Loucy (cell line): ENCODE results near the gene MYO18B.

Experiments
- H2AFZ ChIP-seq: fragments of 200-600 bp; sonication (generic); 2 replicates; pipeline ENCODE4 v1.6.0; 2016; ENCODE audit warnings: antibody characterized with exemption, mild to moderate bottlenecking, low read length, moderate library complexity
- H3F3A ChIP-seq: fragments of 200-600 bp; 2 replicates; pipeline ENCODE4 v1.6.0; 2016; ENCODE audit warnings: antibody characterized with exemption, low read depth, mild to moderate bottlenecking
- H3K27me3 ChIP-seq: fragments of 200-600 bp; sonication (generic); 2 replicates; pipeline ENCODE4 v1.6.1; 2014; ENCODE audit warnings: low read length, mild to moderate bottlenecking; ENCODE audit not compliant: insufficient read depth, poor library complexity, severe bottlenecking
- H3K36me3 ChIP-seq: fragments of 200-600 bp; sonication (generic); 2 replicates; pipeline ENCODE4 v1.6.1; 2016; ENCODE audit warnings: low read length; ENCODE audit not compliant: insufficient read depth
- H3K4me1 ChIP-seq: fragments of 200-600 bp; sonication (generic); 2 replicates; pipeline ENCODE4 v1.5.1; 2014; ENCODE audit warnings: low read length, mild to moderate bottlenecking; ENCODE audit not compliant: insufficient read depth, poor library complexity, severe bottlenecking
- H3K4me2 ChIP-seq: fragments of 200-600 bp; sonication (generic); 2 replicates; pipeline ENCODE4 v1.6.0; 2014; ENCODE audit warnings: antibody characterized with exemption, low read length, low read depth, mild to moderate bottlenecking; ENCODE audit not compliant: poor library complexity, severe bottlenecking
- H3K4me3 ChIP-seq: fragments of 200-600 bp; sonication (generic); 2 replicates; pipeline ENCODE4 v1.5.1; 2014; ENCODE audit warnings: low read length, mild to moderate bottlenecking, mixed read lengths; ENCODE audit not compliant: poor library complexity, severe bottlenecking
- H3K79me2 ChIP-seq: fragments of 200-600 bp; sonication (generic); 2 replicates; pipeline ENCODE4 v1.6.1; 2014; ENCODE audit warnings: low read length; ENCODE audit not compliant: insufficient read depth
- H3K9ac ChIP-seq: fragments of 200-600 bp; sonication (generic); 2 replicates; pipeline ENCODE4 v1.6.0; 2014; ENCODE audit warnings: mild to moderate bottlenecking, low read depth, low read length, moderate library complexity; ENCODE audit not compliant: poor library complexity, severe bottlenecking
- H3K9me2 ChIP-seq: fragments of 200-600 bp; sonication (generic); replicated peaks from 2 replicates; pipeline ENCODE4 v1.6.1; 2016; ENCODE audit warnings: low read depth, low read length, mixed read lengths
- H3K9me3 ChIP-seq: fragments of 200-600 bp; sonication (generic); 2 replicates; pipeline ENCODE4 v1.6.1; 2014; ENCODE audit warnings: mild to moderate bottlenecking, antibody characterized with exemption, low read length, low read depth; ENCODE audit not compliant: insufficient read depth
- H4K20me1 ChIP-seq: fragments of 200-600 bp; sonication (generic); 2 replicates; pipeline ENCODE4 v1.6.0; 2014; ENCODE audit warnings: antibody characterized with exemption, low read length, mild to moderate bottlenecking; ENCODE audit not compliant: insufficient read depth, poor library complexity, severe bottlenecking
- EZH2phosphoT487 ChIP-seq: fragments of 200-600 bp; IDR thresholded peaks from 2 replicates; pipeline ENCODE4 v1.6.1; 2018; ENCODE audit warnings: antibody characterized with exemption, mild to moderate bottlenecking, moderate library complexity, borderline replicate concordance
- TF ChIP-seq, protein P1 (sequence below): fragments of 200-600 bp; sonication (generic); conservative IDR thresholded peaks from 2 replicates; pipeline ENCODE4 v1.5.1; 2014; ENCODE audit warnings: mild to moderate bottlenecking, antibody characterized with exemption, low read length

The MYO18B gene

DNA sequence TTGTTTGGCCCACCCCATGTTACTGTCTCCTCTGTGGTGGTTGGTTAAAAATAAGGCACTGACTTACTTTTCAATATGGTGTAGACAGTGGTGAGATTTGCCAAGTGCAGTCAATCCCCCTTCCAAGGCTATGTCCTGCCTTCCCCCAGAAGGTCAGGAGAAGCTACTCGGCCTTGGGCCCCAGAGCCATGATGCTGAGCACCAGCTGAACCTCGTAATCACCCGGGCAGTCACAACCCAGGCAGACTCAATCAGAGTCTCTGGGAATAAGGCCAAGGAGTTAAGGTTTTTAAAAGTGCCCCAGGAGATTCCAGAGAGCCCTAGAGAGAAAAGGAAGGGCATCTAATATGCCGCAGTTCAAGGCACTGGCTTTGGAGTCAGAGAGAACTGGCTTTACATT lies 23.8 kb downstream of the MYO18B start:
- H3K9me3 ChIP-seq = peaks cover 14% of the 10 kb centered on the region; the same call in 1 of the 2 replicates
- peaks cover 46% of the 10 kb centered on the region for H3K4me1 ChIP-seq
- H3K9ac ChIP-seq = no peak overlapping the region
- H3K27me3 ChIP-seq = no peaks in the 10 kb centered on the region
- TF ChIP-seq, protein P1, sequence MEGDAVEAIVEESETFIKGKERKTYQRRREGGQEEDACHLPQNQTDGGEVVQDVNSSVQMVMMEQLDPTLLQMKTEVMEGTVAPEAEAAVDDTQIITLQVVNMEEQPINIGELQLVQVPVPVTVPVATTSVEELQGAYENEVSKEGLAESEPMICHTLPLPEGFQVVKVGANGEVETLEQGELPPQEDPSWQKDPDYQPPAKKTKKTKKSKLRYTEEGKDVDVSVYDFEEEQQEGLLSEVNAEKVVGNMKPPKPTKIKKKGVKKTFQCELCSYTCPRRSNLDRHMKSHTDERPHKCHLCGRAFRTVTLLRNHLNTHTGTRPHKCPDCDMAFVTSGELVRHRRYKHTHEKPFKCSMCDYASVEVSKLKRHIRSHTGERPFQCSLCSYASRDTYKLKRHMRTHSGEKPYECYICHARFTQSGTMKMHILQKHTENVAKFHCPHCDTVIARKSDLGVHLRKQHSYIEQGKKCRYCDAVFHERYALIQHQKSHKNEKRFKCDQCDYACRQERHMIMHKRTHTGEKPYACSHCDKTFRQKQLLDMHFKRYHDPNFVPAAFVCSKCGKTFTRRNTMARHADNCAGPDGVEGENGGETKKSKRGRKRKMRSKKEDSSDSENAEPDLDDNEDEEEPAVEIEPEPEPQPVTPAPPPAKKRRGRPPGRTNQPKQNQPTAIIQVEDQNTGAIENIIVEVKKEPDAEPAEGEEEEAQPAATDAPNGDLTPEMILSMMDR = no peak
- TF ChIP-seq EZH2phosphoT487 = no peak
- H3K36me3 ChIP-seq = no peaks in the 10 kb centered on the region
- H3F3A ChIP-seq = no peaks in the 10 kb centered on the region
- no peak overlapping the region for H3K4me3 ChIP-seq
- no peaks in the 10 kb centered on the region for H4K20me1 ChIP-seq
- H3K4me2 ChIP-seq = no peak overlapping the region
- H2AFZ ChIP-seq = no peak overlapping the region
- H3K79me2 ChIP-seq = no peaks in the 10 kb centered on the region
- no peaks in the 10 kb centered on the region for H3K9me2 ChIP-seq

DNA sequence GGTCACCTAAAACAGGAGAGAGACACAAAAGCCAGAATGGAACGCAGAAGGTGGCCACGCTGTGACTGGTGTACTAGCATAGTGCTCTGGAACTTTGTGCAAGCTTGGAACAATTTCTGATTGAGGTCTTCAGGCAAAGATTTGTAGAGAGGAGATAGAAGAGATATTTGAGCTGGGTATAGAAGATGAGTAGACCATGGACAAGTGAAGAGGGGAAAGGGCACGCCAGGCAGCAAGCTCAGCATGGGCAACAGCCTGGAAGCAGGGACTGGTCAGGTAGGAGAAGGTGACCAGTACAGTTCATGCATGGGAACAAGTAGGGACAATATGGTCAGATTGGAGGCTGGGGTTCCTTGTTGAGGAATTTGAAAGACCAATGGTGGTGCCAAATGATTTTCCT lies 24.4 kb downstream of the MYO18B start:
- H3K9ac ChIP-seq = no peak overlapping the region
- no peaks in the 10 kb centered on the region for H3K9me2 ChIP-seq
- no peaks in the 10 kb centered on the region for H3F3A ChIP-seq
- H3K4me3 ChIP-seq = no peak overlapping the region
- H3K36me3 ChIP-seq = no peaks in the 10 kb centered on the region
- H4K20me1 ChIP-seq = no peaks in the 10 kb centered on the region
- TF ChIP-seq, protein P1 = no peak
- no peak for TF ChIP-seq EZH2phosphoT487
- no peak overlapping the region for H3K4me2 ChIP-seq
- H3K9me3 ChIP-seq = peaks cover 14% of the 10 kb centered on the region; the same call in 1 of the 2 replicates
- H3K27me3 ChIP-seq = no peaks in the 10 kb centered on the region
- H2AFZ ChIP-seq = no peak overlapping the region
- peaks cover 41% of the 10 kb centered on the region for H3K4me1 ChIP-seq
- H3K79me2 ChIP-seq = no peaks in the 10 kb centered on the region

DNA sequence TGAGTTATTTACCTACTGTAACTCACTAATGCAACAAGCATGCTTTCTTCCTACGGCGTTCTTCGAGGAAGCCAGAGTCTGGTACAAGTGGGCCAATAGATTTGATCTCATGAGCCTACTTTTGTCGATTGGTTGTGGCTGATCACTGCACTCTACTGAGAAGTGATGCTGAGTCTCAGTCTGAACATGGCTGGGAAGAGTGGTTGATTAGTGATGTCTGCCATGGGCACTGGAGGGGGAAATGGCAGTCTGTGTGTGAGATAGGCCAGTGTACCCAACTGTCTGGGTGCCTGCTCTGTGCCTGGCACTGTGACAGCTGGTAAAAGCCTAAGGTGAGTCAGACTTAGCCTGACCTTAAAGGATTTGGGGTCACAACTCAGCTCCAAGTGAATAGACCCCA lies 28.3 kb downstream of the MYO18B start:
- TF ChIP-seq EZH2phosphoT487 = no peak
- TF ChIP-seq, protein P1 = no peak
- H3K4me3 ChIP-seq = no peak overlapping the region
- no peaks in the 10 kb centered on the region for H3K9me2 ChIP-seq
- H3K4me2 ChIP-seq = no peak overlapping the region
- no peaks in the 10 kb centered on the region for H4K20me1 ChIP-seq
- H3K9me3 ChIP-seq = peaks cover 14% of the 10 kb centered on the region; the same call in 1 of the 2 replicates
- no peaks in the 10 kb centered on the region for H3F3A ChIP-seq
- no peaks in the 10 kb centered on the region for H3K27me3 ChIP-seq
- H2AFZ ChIP-seq = no peak overlapping the region
- H3K79me2 ChIP-seq = no peaks in the 10 kb centered on the region
- peaks cover 34% of the 10 kb centered on the region for H3K4me1 ChIP-seq
- H3K36me3 ChIP-seq = no peaks in the 10 kb centered on the region
- H3K9ac ChIP-seq = no peak overlapping the region
